MM.1S (cell line): ENCODE data around the gene ALDH3A1.

Source experiments
- EZH2 ChIP-seq: fragments of 300-600 bp; sonication (generic); optimal IDR thresholded peaks from 2 replicates; pipeline ENCODE3; 2017; ENCODE audit warnings: low read depth, mild to moderate bottlenecking, antibody characterized with exemption, low read length, mixed read lengths
- EZH2phosphoT487 ChIP-seq: fragments of 300-600 bp; sonication (generic); IDR thresholded peaks from 2 replicates; pipeline ENCODE4 v1.6.1; 2018; ENCODE audit warnings: antibody characterized with exemption, low read length
- TF ChIP-seq, protein P1 (sequence below): fragments of 300-600 bp; sonication (generic); IDR thresholded peaks from 2 replicates; pipeline ENCODE4 v1.5.1; 2016; ENCODE audit warnings: antibody characterized with exemption, low read length, mixed read lengths

- TF ChIP-seq, protein P1, sequence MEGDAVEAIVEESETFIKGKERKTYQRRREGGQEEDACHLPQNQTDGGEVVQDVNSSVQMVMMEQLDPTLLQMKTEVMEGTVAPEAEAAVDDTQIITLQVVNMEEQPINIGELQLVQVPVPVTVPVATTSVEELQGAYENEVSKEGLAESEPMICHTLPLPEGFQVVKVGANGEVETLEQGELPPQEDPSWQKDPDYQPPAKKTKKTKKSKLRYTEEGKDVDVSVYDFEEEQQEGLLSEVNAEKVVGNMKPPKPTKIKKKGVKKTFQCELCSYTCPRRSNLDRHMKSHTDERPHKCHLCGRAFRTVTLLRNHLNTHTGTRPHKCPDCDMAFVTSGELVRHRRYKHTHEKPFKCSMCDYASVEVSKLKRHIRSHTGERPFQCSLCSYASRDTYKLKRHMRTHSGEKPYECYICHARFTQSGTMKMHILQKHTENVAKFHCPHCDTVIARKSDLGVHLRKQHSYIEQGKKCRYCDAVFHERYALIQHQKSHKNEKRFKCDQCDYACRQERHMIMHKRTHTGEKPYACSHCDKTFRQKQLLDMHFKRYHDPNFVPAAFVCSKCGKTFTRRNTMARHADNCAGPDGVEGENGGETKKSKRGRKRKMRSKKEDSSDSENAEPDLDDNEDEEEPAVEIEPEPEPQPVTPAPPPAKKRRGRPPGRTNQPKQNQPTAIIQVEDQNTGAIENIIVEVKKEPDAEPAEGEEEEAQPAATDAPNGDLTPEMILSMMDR: no peak
- TF ChIP-seq EZH2phosphoT487 (no peak), EZH2 (no peak)
These were observed 48.4 kb upstream of the ALDH3A1 start for GRCh38 chr17:19796457-19796856.
